DOHH2 (cell line): ENCODE results near the gene THYN1.
"Not testable (repeated sequence)": the region's sequence is repeated elsewhere in the genome, so short reads cannot be mapped to it uniquely, and the experiment has no call there.

ENCODE experiments used
- H3F3A ChIP-seq: fragments of 200-600 bp; sonication (generic), shearing (Covaris generic); 2 replicates; pipeline ENCODE4 v1.6.0; 2016; ENCODE audit warnings: antibody characterized with exemption, mild to moderate bottlenecking; ENCODE audit not compliant: control insufficient read depth, insufficient read depth
- H3K27ac ChIP-seq: fragments of 200-600 bp; sonication (generic); 2 replicates; pipeline ENCODE4 v1.5.1; 2014; ENCODE audit warnings: low read depth, mild to moderate bottlenecking, low read length, moderate library complexity
- H3K27me3 ChIP-seq: fragments of 200-600 bp; sonication (generic); 2 replicates; pipeline ENCODE4 v1.6.1; 2014; ENCODE audit warnings: mild to moderate bottlenecking, low read length, mixed read lengths; ENCODE audit not compliant: control insufficient read depth
- H3K36me3 ChIP-seq: fragments of 200-600 bp; sonication (generic); 2 replicates; pipeline ENCODE4 v1.6.1; 2014; ENCODE audit warnings: mild to moderate bottlenecking, low read length, moderate library complexity, mixed read lengths; ENCODE audit not compliant: control insufficient read depth
- H3K4me1 ChIP-seq: fragments of 200-600 bp; sonication (generic); 2 replicates; pipeline ENCODE4 v1.6.1; 2014; ENCODE audit warnings: mild to moderate bottlenecking, low read length, mixed read lengths; ENCODE audit not compliant: control insufficient read depth
- H3K4me2 ChIP-seq: fragments of 200-600 bp; sonication (generic); 2 replicates; pipeline ENCODE4 v1.6.0; 2014; ENCODE audit warnings: mild to moderate bottlenecking, low read length, moderate library complexity
- H3K4me3 ChIP-seq: fragments of 200-600 bp; sonication (generic); 2 replicates; pipeline ENCODE4 v1.5.1; 2014; ENCODE audit warnings: mild to moderate bottlenecking, low read length, mixed read lengths
- H3K79me2 ChIP-seq: fragments of 200-600 bp; sonication (generic); 2 replicates; pipeline ENCODE4 v1.6.1; 2014; ENCODE audit warnings: mild to moderate bottlenecking, low read length, mixed read lengths; ENCODE audit not compliant: control insufficient read depth
- H3K9me2 ChIP-seq: fragments of 200-600 bp; sonication (generic); replicated peaks from 2 replicates; pipeline ENCODE4 v1.6.1; 2014; ENCODE audit warnings: mild to moderate bottlenecking, low read length, mixed read lengths; ENCODE audit not compliant: control insufficient read depth
- H3K9me3 ChIP-seq: fragments of 200-600 bp; sonication (generic); 2 replicates; pipeline ENCODE4 v1.6.1; 2014; ENCODE audit warnings: antibody characterized with exemption, low read length, mixed read lengths; ENCODE audit not compliant: control insufficient read depth, insufficient read depth
- H4K20me1 ChIP-seq: fragments of 200-600 bp; sonication (generic); 2 replicates; pipeline ENCODE4 v1.6.0; 2014; ENCODE audit warnings: low read depth, mild to moderate bottlenecking, antibody characterized with exemption, low read length, moderate library complexity; ENCODE audit not compliant: control insufficient read depth, insufficient read depth
- EZH2phosphoT487 ChIP-seq: fragments of 200-600 bp; sonication (generic); IDR thresholded peaks from 2 replicates; pipeline ENCODE4 v1.6.1; 2017; ENCODE audit warnings: borderline replicate concordance, mild to moderate bottlenecking, antibody characterized with exemption, low read length, moderate library complexity, mixed read lengths
- TF ChIP-seq, protein P1 (sequence below): fragments of 200-600 bp; sonication (generic); IDR thresholded peaks from one replicate; pipeline ENCODE4 v1.5.1; 2014; ENCODE audit warnings: antibody characterized with exemption, mild to moderate bottlenecking, low read depth, low read length; ENCODE audit not compliant: poor library complexity, severe bottlenecking

Gene THYN1

DNA sequence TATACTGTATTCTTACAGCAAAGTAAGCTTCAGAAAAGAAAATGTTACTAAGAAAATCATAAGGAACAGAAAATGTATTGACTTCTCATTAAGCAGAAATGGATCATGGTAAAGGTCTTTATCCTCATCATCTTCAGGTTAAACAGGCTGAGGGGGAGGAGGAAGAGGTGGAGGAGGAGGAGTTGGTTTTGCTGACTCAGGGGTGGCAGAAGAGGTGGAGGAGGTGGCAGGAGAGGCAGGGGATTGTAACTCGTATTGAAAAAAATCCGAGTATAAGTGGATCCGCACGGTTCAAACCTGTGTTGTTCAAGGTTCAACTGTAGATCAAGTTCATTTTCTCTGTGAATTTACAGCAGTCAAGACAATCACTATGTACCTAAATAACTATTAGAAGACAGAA, 36.0 kb upstream of the THYN1 start:
- no peaks in the 10 kb centered on the region for H3K36me3 ChIP-seq
- H3K27ac ChIP-seq: no peak overlapping the region
- no peaks in the 10 kb centered on the region for H3K79me2 ChIP-seq
- no peaks in the 10 kb centered on the region for H3K27me3 ChIP-seq
- no peaks in the 10 kb centered on the region for H3K9me3 ChIP-seq
- TF ChIP-seq EZH2phosphoT487: no peak
- TF ChIP-seq, protein P1, sequence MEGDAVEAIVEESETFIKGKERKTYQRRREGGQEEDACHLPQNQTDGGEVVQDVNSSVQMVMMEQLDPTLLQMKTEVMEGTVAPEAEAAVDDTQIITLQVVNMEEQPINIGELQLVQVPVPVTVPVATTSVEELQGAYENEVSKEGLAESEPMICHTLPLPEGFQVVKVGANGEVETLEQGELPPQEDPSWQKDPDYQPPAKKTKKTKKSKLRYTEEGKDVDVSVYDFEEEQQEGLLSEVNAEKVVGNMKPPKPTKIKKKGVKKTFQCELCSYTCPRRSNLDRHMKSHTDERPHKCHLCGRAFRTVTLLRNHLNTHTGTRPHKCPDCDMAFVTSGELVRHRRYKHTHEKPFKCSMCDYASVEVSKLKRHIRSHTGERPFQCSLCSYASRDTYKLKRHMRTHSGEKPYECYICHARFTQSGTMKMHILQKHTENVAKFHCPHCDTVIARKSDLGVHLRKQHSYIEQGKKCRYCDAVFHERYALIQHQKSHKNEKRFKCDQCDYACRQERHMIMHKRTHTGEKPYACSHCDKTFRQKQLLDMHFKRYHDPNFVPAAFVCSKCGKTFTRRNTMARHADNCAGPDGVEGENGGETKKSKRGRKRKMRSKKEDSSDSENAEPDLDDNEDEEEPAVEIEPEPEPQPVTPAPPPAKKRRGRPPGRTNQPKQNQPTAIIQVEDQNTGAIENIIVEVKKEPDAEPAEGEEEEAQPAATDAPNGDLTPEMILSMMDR: no peak
- H3K9me2 ChIP-seq: no peaks in the 10 kb centered on the region
- H3K4me3 ChIP-seq: no peak overlapping the region
- no peak overlapping the region for H3K4me2 ChIP-seq
- no peaks in the 10 kb centered on the region for H3F3A ChIP-seq
- no peaks in the 10 kb centered on the region for H4K20me1 ChIP-seq
- H3K4me1 ChIP-seq: no peaks in the 10 kb centered on the region

DNA sequence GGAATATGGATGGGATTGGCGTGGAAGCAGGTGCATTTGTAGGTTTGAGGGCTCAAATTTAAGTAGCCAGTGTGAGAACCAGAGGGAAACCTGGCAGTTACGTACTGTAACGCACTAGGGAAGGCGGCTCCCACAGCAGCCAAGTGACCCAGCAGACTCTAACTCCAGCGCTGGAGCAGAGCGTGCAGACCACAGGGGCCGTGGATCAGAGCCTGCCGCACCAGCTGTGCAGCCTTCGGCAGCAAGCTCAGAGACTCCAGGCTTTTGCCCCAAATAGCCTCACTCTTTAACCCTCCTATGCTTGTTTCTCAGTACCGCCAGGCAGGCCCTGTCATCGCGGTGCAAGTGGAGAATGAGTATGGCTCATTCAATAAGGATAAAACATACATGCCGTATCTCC, 35.3 kb upstream of the THYN1 start:
- H3K4me3 ChIP-seq: no peak overlapping the region
- H3K4me1 ChIP-seq: no peaks in the 10 kb centered on the region
- no peak for TF ChIP-seq EZH2phosphoT487
- TF ChIP-seq, protein P1: no peak
- no peaks in the 10 kb centered on the region for H3F3A ChIP-seq
- H3K27me3 ChIP-seq: no peaks in the 10 kb centered on the region
- H3K27ac ChIP-seq: no peak overlapping the region
- no peaks in the 10 kb centered on the region for H3K79me2 ChIP-seq
- H3K4me2 ChIP-seq: no peak overlapping the region
- no peaks in the 10 kb centered on the region for H4K20me1 ChIP-seq
- no peaks in the 10 kb centered on the region for H3K36me3 ChIP-seq
- H3K9me3 ChIP-seq: no peaks in the 10 kb centered on the region
- no peaks in the 10 kb centered on the region for H3K9me2 ChIP-seq

DNA sequence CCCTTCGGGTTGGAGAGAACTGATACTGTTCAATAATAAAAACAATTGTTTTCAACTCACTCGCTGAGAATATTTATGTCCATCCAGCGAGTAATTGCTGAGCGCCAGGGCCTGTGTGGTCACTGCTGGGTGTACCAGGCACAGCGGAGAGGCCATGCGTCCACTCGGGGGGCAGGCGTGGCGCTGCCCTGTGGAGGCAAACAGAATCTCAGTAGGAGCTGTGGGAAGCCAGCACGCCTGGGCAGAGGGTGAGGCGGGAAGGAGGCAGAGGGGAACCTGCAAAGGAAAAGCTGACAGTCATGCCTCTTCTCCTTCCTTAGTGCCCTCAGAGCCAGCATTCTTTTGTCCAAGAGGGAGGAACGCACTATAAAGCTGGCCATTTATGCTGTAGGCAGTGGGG, 34.4 kb upstream of the THYN1 start:
- TF ChIP-seq EZH2phosphoT487: no peak
- TF ChIP-seq, protein P1: no peak
- Histone ChIP-seq H3K27me3 (no peaks in the 10 kb centered on the region), H3K4me3 (no peak overlapping the region), H3F3A (no peaks in the 10 kb centered on the region), H3K9me2 (no peaks in the 10 kb centered on the region), H3K4me2 (no peak overlapping the region), H3K4me1 (no peaks in the 10 kb centered on the region), H4K20me1 (no peaks in the 10 kb centered on the region), H3K9me3 (no peaks in the 10 kb centered on the region), H3K27ac (no peak overlapping the region), H3K36me3 (no peaks in the 10 kb centered on the region), H3K79me2 (no peaks in the 10 kb centered on the region)

DNA sequence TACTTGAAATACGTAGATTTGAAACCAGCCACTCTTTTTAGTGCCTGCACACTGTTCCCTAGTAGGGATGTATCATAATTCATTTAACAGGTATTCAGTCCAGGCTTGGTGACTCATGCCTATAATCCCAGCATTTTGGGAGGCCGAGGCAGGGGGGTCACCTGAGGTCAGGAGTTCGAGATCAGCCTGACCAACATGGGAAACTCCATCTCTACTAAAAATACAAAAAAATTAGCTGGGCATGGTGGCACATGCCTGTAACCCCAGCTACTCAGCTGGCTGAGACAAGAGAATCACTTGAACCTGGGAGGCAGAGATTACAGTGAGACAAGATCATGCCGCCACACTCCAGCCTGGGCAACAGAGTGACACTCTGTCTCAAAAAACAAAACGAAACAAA, 31.2 kb upstream of the THYN1 start:
- H3K4me3 ChIP-seq, H4K20me1 ChIP-seq, H3K9me3 ChIP-seq, H3K9me2 ChIP-seq, H3K79me2 ChIP-seq, H3F3A ChIP-seq, H3K4me1 ChIP-seq, H3K27me3 ChIP-seq, H3K27ac ChIP-seq, H3K36me3 ChIP-seq, H3K4me2 ChIP-seq: not testable (repeated sequence)
